Smooth muscle cell (in vitro differentiated cells): ENCODE data around the gene GALM. TPM values are rescaled to one million over a fixed set of nuclear protein-coding genes. Genes with fewer than 3 reads are reported as not detected.

Experiments used
- DNase-seq: peaks from one replicate; lab custom pipeline; 2025; ENCODE audit not compliant: unreplicated experiment; lab: John Stamatoyannopoulos, UW
- H2AFZ ChIP-seq: fragments of 200-600 bp; sonication (generic); 2 replicates; pipeline ENCODE4 v1.6.0; 2016; ENCODE audit warnings: antibody characterized with exemption, low read depth, mild to moderate bottlenecking
- H3F3A ChIP-seq: fragments of 200-600 bp; sonication (generic); 2 replicates; pipeline ENCODE4 v1.6.0; 2017; ENCODE audit warnings: antibody characterized with exemption, low read depth
- H3K27ac ChIP-seq: fragments of 200-600 bp; sonication (generic); 2 replicates; pipeline ENCODE4 v1.5.1; 2016; ENCODE audit warnings: low read depth, mild to moderate bottlenecking
- H3K27me3 ChIP-seq: fragments of 200-600 bp; sonication (generic); 2 replicates; pipeline ENCODE4 v1.6.1; 2016; ENCODE audit warnings: low read depth, mild to moderate bottlenecking
- H3K36me3 ChIP-seq: fragments of 200-600 bp; sonication (generic); 2 replicates; pipeline ENCODE4 v1.5.1; 2016; ENCODE audit warnings: low read depth
- H3K4me1 ChIP-seq: fragments of 200-600 bp; sonication (generic); 2 replicates; pipeline ENCODE4 v1.5.1; 2016; ENCODE audit warnings: low read depth
- H3K4me2 ChIP-seq: fragments of 200-600 bp; sonication (generic); 2 replicates; pipeline ENCODE4 v1.6.0; 2016; ENCODE audit warnings: mild to moderate bottlenecking
- H3K4me3 ChIP-seq: fragments of 200-600 bp; sonication (generic); 2 replicates; pipeline ENCODE4 v1.5.1; 2016; ENCODE audit warnings: mild to moderate bottlenecking
- H3K79me2 ChIP-seq: fragments of 200-600 bp; sonication (generic); 2 replicates; pipeline ENCODE4 v1.6.0; 2016; ENCODE audit warnings: low read depth, mild to moderate bottlenecking
- H3K9ac ChIP-seq: fragments of 200-600 bp; sonication (generic); 2 replicates; pipeline ENCODE4 v1.6.0; 2016; ENCODE audit warnings: low read depth
- H3K9me3 ChIP-seq: fragments of 200-600 bp; sonication (generic); replicated peaks from 2 replicates; pipeline ENCODE4 v1.5.1; 2016; ENCODE audit warnings: low read depth
- H4K20me1 ChIP-seq: fragments of 200-600 bp; sonication (generic); 2 replicates; pipeline ENCODE4 v1.6.0; 2016; ENCODE audit warnings: low read depth
- WGBS: methylation state at CpG from one replicate; pipeline ENCODE4 v1.1.7; 2016; ENCODE audit warnings: low lambda C conversion rate; 5-methylcytosine and 5-hydroxymethylcytosine counted together
- polyA plus RNA-seq: library from polyadenylated mRNA; unstranded; fragments of >200 nt; fragmentation: Nextera tagmentation; extraction: Ambion mirVana; gene quantifications from 2 replicates; pipeline ENCODE4 v1.2.1, GENCODE V29; 2016
- total RNA-seq: library from RNA; depleted of rRNA; stranded (reverse); fragments of >200 nt; gene quantifications from 2 replicates; pipeline ENCODE4 v1.2.3, GENCODE V29; 2014
- TF ChIP-seq, protein P1 (sequence below): fragments of 200-600 bp; sonication (generic); IDR thresholded peaks from 2 replicates; pipeline ENCODE4 v1.5.1; 2017; ENCODE audit warnings: borderline replicate concordance, mild to moderate bottlenecking, antibody characterized with exemption; ENCODE audit not compliant: insufficient read depth, poor library complexity, severe bottlenecking

GALM gene
- total and polyA plus RNA-seq, 2 experiments from 2014 or later: 13.1 to 18.9 TPM

DNA sequence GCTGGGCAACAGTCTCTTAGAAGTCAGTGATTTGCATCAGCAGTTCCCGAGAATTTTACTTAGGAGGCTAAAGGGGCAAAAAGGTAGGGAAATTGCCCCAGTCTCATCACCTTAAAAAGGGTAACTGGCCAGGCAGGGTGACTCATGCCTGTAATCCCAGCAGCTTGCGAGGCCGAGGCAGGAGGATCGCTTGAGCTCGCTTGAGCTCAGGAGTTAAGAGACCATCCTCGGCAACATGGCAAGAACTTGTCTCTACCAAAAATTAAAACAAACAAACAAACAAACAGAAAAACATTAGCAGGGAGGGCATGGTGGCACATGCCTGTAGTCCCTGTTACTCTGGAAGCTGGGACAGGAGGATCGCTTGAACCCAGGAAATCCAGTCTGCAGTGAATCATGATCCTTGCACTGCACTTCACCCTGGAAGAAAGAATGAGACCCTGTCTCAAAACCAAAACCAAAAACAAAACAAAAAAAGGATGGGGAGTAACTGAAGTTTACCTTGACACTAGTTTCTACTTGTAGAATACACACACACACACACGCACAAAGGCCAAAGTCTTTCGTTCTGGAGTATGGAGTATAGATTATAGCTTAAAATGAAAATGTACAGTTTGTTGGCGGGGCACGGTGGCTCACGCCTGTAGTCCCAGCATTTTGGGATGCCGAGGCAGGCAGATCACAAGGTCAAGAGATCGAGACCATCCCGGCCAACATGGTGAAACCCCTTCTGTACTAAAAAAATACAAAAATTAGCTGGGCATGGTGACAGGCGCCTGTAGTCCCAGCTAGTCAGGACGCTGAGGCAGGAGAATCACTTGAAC, 109.4 kb downstream of the GALM start:
- H3F3A ChIP-seq: no peaks in the 10 kb centered on the region
- H3K4me1 ChIP-seq: peaks cover 6% of the 10 kb centered on the region
- 81% methylated on average over 17 of the region's 17 CpGs for WGBS
- no peaks in the 10 kb centered on the region for H3K79me2 ChIP-seq
- no peak for DNase-seq
- no peaks in the 10 kb centered on the region for H4K20me1 ChIP-seq
- H3K9ac ChIP-seq: no peak overlapping the region
- H3K36me3 ChIP-seq: no peaks in the 10 kb centered on the region
- H2AFZ ChIP-seq: peak overlapping the region; percentile 71
- TF ChIP-seq, protein P1, sequence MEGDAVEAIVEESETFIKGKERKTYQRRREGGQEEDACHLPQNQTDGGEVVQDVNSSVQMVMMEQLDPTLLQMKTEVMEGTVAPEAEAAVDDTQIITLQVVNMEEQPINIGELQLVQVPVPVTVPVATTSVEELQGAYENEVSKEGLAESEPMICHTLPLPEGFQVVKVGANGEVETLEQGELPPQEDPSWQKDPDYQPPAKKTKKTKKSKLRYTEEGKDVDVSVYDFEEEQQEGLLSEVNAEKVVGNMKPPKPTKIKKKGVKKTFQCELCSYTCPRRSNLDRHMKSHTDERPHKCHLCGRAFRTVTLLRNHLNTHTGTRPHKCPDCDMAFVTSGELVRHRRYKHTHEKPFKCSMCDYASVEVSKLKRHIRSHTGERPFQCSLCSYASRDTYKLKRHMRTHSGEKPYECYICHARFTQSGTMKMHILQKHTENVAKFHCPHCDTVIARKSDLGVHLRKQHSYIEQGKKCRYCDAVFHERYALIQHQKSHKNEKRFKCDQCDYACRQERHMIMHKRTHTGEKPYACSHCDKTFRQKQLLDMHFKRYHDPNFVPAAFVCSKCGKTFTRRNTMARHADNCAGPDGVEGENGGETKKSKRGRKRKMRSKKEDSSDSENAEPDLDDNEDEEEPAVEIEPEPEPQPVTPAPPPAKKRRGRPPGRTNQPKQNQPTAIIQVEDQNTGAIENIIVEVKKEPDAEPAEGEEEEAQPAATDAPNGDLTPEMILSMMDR: no peak
- no peaks in the 10 kb centered on the region for H3K9me3 ChIP-seq
- H3K4me3 ChIP-seq: no peak overlapping the region
- no peaks in the 10 kb centered on the region for H3K27me3 ChIP-seq
- H3K27ac ChIP-seq: no peak overlapping the region
- no peak overlapping the region for H3K4me2 ChIP-seq

DNA sequence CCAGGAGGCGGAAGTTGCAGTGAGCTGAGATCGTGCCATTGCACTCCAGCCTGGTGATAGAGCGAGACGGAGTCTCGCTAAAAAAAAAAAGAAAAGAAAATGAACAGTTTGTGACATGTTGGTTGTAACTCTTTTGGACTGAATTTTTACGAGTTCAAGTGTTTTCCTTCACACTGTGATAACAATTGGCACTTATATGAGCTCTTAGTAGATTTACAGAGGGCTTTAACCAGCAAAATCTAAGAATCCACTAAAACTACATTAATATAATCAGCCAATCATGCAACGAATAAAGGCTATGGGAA, 110.0 kb downstream of the GALM start:
- Histone ChIP-seq H3K4me1 (peaks cover 6% of the 10 kb centered on the region), H3K4me3 (no peak overlapping the region), H3K9me3 (no peaks in the 10 kb centered on the region), H3K4me2 (no peak overlapping the region), H3K9ac (no peak overlapping the region), H2AFZ (peak overlapping the region; percentile 71), H3F3A (no peaks in the 10 kb centered on the region), H4K20me1 (no peaks in the 10 kb centered on the region), H3K27ac (no peak overlapping the region), H3K36me3 (no peaks in the 10 kb centered on the region), H3K27me3 (no peaks in the 10 kb centered on the region), H3K79me2 (no peaks in the 10 kb centered on the region)
- WGBS: 67% methylated on average over 7 of the region's 7 CpGs
- DNase-seq: no peak
- TF ChIP-seq, protein P1: no peak

DNA sequence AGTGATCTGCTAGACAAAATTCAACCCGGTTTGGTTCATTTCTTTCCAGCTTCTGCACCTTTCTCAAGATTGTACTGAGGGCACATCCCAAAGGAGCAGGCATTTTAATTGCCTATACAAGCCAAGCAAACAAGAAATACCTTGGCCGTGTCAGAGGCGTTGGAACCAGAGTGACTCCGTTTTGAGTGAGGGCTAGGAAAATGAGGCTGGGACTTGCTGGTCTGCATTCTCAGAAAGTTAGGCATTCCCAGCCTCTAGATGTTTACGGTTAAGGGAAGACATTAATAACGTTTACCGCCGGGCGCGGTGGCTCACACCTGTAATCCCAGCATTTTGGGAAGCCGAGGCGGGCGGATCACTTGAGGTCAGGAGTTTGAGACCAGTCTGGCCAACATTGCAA, 110.6 kb downstream of the GALM start:
- H3K79me2 ChIP-seq: no peaks in the 10 kb centered on the region
- no peaks in the 10 kb centered on the region for H3F3A ChIP-seq
- no peak overlapping the region for H3K27ac ChIP-seq
- H4K20me1 ChIP-seq: no peaks in the 10 kb centered on the region
- peak overlapping the region; percentile 71 for H2AFZ ChIP-seq
- no peak overlapping the region for H3K4me3 ChIP-seq
- H3K4me1 ChIP-seq: peaks cover 6% of the 10 kb centered on the region
- no peaks in the 10 kb centered on the region for H3K27me3 ChIP-seq
- no peaks in the 10 kb centered on the region for H3K36me3 ChIP-seq
- TF ChIP-seq, protein P1: no peak
- no peak overlapping the region for H3K9ac ChIP-seq
- no peak overlapping the region for H3K4me2 ChIP-seq
- no peaks in the 10 kb centered on the region for H3K9me3 ChIP-seq
- DNase-seq: no peak
- WGBS: 74% methylated on average over 13 of the region's 13 CpGs

DNA sequence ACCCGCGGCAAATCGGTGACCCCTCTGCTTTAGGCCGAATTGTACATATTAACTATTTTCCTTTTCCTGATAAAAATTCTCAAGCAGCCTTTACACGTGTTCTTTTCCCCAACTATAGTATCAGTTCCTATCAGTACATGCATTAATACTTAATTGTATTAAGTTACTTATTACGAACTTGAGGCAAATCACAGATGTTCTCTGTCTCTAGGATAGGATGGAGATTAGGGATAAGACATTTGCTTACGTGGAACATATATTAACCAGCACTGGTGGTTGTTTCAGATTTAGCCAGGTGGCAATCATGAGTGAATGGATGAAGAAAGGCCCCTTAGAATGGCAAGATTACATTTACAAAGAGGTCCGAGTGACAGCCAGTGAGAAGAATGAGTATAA, 112.8 kb downstream of the GALM start:
- H3K79me2 ChIP-seq: no peaks in the 10 kb centered on the region
- peak overlapping the region; percentile 36 for H3K9ac ChIP-seq
- TF ChIP-seq, protein P1: no peak
- no peaks in the 10 kb centered on the region for H3K27me3 ChIP-seq
- no peaks in the 10 kb centered on the region for H4K20me1 ChIP-seq
- peaks cover 6% of the 10 kb centered on the region for H3K4me1 ChIP-seq
- peak overlapping the region; percentile 65 for H3K4me3 ChIP-seq
- DNase-seq: no peak
- no peaks in the 10 kb centered on the region for H3K9me3 ChIP-seq
- H2AFZ ChIP-seq: peak overlapping the region; percentile 96
- H3K27ac ChIP-seq: peak overlapping the region; percentile 32
- peak overlapping the region; percentile 87 for H3K4me2 ChIP-seq
- WGBS: 31% methylated on average over 8 of the region's 8 CpGs
- H3F3A ChIP-seq: no peaks in the 10 kb centered on the region
- H3K36me3 ChIP-seq: no peaks in the 10 kb centered on the region
